NT2/D1 (cell line): ENCODE measurements around the gene CLSTN2.

ENCODE experiments used
- SUZ12 ChIP-seq: IDR thresholded peaks from 2 replicates; pipeline ENCODE4 v1.6.1; 2011; ENCODE audit not compliant: insufficient read length, insufficient read depth; ENCODE audit errors: extremely low read depth
- YY1 ChIP-seq: IDR thresholded peaks from 2 replicates; pipeline ENCODE4 v1.6.1; 2011; ENCODE audit not compliant: insufficient read length, insufficient read depth
- ZNF274 ChIP-seq: IDR thresholded peaks from 2 replicates; pipeline ENCODE4 v1.6.1; 2011; ENCODE audit warnings: mild to moderate bottlenecking, low read depth, low read length

GRCh38 chr3:139893963-139894642, 40.9 kb upstream of the CLSTN2 start:
- TF ChIP-seq SUZ12, result no peak
- TF ChIP-seq YY1, result no peak
- no peak for TF ChIP-seq ZNF274
